ENCODE results near the gene ERCC3. TPM values are rescaled to one million over a fixed set of nuclear protein-coding genes. Genes with fewer than 3 reads are reported as not detected.

Gene ERCC3
- total and polyA plus RNA-seq, 2 of the 13 experiments (the other 11 are each of a cell fraction or from before 2014, with no cell fraction given), result 49.7 to 64.6 TPM

DNA sequence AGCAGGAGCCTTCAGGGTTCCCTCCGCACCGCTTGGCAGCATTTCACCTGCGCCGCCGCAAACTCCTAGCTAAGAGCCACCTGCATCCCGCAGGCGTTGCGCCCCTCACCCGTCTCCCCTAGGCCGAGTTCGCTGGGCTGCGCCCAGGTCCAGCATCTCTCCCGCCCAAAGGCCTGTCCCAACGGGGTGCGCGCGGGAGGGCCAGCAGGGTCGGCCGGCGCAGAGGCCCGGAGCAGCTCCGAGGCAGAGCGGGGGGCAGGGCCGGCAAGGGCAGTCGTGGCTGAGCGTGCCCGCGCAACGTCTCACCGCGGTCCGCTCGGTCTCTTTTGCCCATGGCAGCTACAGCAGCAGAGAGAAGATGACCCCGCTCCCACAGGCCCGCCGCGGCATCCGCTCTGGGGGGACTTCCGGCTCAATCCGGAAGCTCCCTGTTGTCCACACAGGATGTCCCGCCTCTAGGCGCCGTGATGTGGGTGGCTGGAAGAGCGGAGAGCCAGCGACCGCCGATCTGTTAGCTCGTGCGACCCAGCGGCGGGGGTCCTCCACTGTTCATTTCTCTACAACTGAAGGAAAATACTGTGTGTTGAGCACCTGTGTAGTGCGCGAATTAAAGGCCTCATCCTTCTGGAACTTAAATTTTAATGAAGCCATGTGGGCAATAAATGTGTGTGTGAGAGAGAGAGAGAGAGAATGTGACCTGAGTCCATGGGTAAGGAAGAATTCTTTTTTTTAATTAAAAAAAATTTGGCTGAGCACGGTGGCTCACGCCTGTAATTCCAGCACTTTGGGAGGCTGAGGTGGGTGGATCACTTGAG, at the start of gene ERCC3 (continued):
- TF ChIP-seq, protein P1, sequence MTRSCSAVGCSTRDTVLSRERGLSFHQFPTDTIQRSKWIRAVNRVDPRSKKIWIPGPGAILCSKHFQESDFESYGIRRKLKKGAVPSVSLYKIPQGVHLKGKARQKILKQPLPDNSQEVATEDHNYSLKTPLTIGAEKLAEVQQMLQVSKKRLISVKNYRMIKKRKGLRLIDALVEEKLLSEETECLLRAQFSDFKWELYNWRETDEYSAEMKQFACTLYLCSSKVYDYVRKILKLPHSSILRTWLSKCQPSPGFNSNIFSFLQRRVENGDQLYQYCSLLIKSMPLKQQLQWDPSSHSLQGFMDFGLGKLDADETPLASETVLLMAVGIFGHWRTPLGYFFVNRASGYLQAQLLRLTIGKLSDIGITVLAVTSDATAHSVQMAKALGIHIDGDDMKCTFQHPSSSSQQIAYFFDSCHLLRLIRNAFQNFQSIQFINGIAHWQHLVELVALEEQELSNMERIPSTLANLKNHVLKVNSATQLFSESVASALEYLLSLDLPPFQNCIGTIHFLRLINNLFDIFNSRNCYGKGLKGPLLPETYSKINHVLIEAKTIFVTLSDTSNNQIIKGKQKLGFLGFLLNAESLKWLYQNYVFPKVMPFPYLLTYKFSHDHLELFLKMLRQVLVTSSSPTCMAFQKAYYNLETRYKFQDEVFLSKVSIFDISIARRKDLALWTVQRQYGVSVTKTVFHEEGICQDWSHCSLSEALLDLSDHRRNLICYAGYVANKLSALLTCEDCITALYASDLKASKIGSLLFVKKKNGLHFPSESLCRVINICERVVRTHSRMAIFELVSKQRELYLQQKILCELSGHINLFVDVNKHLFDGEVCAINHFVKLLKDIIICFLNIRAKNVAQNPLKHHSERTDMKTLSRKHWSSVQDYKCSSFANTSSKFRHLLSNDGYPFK (CRISPR knock-in tag; IDR thresholded peaks at IDR 0.05; ENCODE audit: borderline replicate concordance), result peak; percentile 91; the same call in 1 of the 2 replicates
- TF ChIP-seq CBX2 (IDR thresholded peaks at IDR 0.05; ENCODE audit: low read depth, low read length) (no peak), CBX2 (CRISPR knock-in tag; IDR thresholded peaks at IDR 0.05; ENCODE audit: low read depth) (no peak; the same call in 1 of the 2 replicates), ZSCAN31 (CRISPR knock-in tag; IDR thresholded peaks at IDR 0.05; ENCODE audit: low read depth) (peak; percentile 99), ZNF34 (CRISPR knock-in tag; IDR thresholded peaks at IDR 0.05; ENCODE audit: borderline replicate concordance) (0 out of 2 replicates have a peak, but pooled peaks have one; percentile 36), KDM3A (CRISPR knock-in tag; IDR thresholded peaks at IDR 0.05; ENCODE audit: low read depth) (peak; percentile 90), ZNF367 (CRISPR knock-in tag; IDR thresholded peaks at IDR 0.05; ENCODE audit: borderline replicate concordance) (no peak), MLLT10 (CRISPR knock-in tag; IDR thresholded peaks at IDR 0.05) (no peak), FOXA3 (CRISPR knock-in tag; IDR thresholded peaks at IDR 0.05) (peak; percentile 61; the same call in 1 of the 2 replicates), ZNF713 (CRISPR knock-in tag; IDR thresholded peaks at IDR 0.05) (peak; percentile 93), ZNF549 (CRISPR knock-in tag; IDR thresholded peaks at IDR 0.05) (no peak; the same call in 1 of the 2 replicates), IKZF4 (CRISPR knock-in tag; IDR thresholded peaks at IDR 0.05; ENCODE audit: borderline replicate concordance, low read depth, not compliant biosample characterization) (peak; percentile 91), ZFP62 (CRISPR knock-in tag; IDR thresholded peaks at IDR 0.05) (no peak), ZNF598 (CRISPR knock-in tag; IDR thresholded peaks at IDR 0.05; ENCODE audit: borderline replicate concordance) (peak; percentile 88; the same call in 1 of the 2 replicates), ZNF724P (CRISPR knock-in tag; IDR thresholded peaks at IDR 0.05; ENCODE audit: borderline replicate concordance) (peak; percentile 86), ZNF33A (CRISPR knock-in tag; IDR thresholded peaks at IDR 0.05; ENCODE audit: borderline replicate concordance) (no peak; the same call in 1 of the 2 replicates)
- TF ChIP-seq, protein P2, sequence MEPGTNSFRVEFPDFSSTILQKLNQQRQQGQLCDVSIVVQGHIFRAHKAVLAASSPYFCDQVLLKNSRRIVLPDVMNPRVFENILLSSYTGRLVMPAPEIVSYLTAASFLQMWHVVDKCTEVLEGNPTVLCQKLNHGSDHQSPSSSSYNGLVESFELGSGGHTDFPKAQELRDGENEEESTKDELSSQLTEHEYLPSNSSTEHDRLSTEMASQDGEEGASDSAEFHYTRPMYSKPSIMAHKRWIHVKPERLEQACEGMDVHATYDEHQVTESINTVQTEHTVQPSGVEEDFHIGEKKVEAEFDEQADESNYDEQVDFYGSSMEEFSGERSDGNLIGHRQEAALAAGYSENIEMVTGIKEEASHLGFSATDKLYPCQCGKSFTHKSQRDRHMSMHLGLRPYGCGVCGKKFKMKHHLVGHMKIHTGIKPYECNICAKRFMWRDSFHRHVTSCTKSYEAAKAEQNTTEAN (CRISPR knock-in tag; conservative IDR thresholded peaks at IDR 0.05), result no peak
- TF ChIP-seq, protein P3, sequence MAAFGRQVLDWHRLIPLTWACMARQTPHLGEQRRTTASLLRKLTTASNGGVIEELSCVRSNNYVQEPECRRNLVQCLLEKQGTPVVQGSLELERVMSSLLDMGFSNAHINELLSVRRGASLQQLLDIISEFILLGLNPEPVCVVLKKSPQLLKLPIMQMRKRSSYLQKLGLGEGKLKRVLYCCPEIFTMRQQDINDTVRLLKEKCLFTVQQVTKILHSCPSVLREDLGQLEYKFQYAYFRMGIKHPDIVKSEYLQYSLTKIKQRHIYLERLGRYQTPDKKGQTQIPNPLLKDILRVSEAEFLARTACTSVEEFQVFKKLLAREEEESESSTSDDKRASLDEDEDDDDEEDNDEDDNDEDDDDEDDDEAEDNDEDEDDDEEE (CRISPR knock-in tag; IDR thresholded peaks at IDR 0.05), result peak; percentile 87
- TF ChIP-seq, protein P4, sequence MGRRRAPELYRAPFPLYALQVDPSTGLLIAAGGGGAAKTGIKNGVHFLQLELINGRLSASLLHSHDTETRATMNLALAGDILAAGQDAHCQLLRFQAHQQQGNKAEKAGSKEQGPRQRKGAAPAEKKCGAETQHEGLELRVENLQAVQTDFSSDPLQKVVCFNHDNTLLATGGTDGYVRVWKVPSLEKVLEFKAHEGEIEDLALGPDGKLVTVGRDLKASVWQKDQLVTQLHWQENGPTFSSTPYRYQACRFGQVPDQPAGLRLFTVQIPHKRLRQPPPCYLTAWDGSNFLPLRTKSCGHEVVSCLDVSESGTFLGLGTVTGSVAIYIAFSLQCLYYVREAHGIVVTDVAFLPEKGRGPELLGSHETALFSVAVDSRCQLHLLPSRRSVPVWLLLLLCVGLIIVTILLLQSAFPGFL (CRISPR knock-in tag; IDR thresholded peaks at IDR 0.05), result 0 out of 2 replicates have a peak, but pooled peaks have one; percentile 21
- TF ChIP-seq, protein P5, sequence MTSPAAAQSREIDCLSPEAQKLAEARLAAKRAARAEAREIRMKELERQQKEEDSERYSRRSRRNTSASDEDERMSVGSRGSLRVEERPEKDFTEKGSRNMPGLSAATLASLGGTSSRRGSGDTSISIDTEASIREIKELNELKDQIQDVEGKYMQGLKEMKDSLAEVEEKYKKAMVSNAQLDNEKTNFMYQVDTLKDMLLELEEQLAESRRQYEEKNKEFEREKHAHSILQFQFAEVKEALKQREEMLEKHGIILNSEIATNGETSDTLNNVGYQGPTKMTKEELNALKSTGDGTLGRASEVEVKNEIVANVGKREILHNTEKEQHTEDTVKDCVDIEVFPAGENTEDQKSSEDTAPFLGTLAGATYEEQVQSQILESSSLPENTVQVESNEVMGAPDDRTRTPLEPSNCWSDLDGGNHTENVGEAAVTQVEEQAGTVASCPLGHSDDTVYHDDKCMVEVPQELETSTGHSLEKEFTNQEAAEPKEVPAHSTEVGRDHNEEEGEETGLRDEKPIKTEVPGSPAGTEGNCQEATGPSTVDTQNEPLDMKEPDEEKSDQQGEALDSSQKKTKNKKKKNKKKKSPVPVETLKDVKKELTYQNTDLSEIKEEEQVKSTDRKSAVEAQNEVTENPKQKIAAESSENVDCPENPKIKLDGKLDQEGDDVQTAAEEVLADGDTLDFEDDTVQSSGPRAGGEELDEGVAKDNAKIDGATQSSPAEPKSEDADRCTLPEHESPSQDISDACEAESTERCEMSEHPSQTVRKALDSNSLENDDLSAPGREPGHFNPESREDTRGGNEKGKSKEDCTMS (CRISPR knock-in tag; conservative IDR thresholded peaks at IDR 0.05), result peak; percentile 56; the same call in 1 of the 2 replicates
